Measurements from ENCODE around the gene TMOD1.
"Not testable (repeated sequence)": the region's sequence is repeated elsewhere in the genome, so short reads cannot be mapped to it uniquely, and the experiment has no call there.

Gene TMOD1

GRCh38 chr9:97501177-97501971 lies at the start of gene TMOD1:
TSS of gene TMOD1 (plus strand) at chr9:97501666. CDS start at chr9:97524189, 22,523 bp downstream.
- no peak for DNase-seq (ENCODE audit: low read depth, low spot score)

- not testable (repeated sequence) for DNase-seq (ENCODE audit: low read depth, low spot score)
These were observed 47.9 kb upstream of the TMOD1 start for GRCh38 chr9:97453573-97453972.

- not testable (repeated sequence) for DNase-seq (ENCODE audit: low read depth, low spot score)
These were observed 44.6 kb upstream of the TMOD1 start for GRCh38 chr9:97456841-97457240.

GRCh38 chr9:97459326-97459725 lies 42.1 kb upstream of the TMOD1 start:
- no peak for DNase-seq (ENCODE audit: low read depth, low spot score)

- DNase-seq (ENCODE audit: low read depth, low spot score), result no peak
These were observed 39.3 kb upstream of the TMOD1 start for GRCh38 chr9:97462159-97462558.

GRCh38 chr9:97462914-97463313 lies 38.6 kb upstream of the TMOD1 start:
- no peak for DNase-seq (ENCODE audit: low read depth, low spot score)

GRCh38 chr9:97468658-97469448 lies 32.6 kb upstream of the TMOD1 start:
- peak; percentile 22 for DNase-seq (ENCODE audit: low read depth, low spot score)

GRCh38 chr9:97470076-97470475 lies 31.4 kb upstream of the TMOD1 start:
- DNase-seq (ENCODE audit: low read depth, low spot score), result no peak

- no peak for DNase-seq (ENCODE audit: low read depth, low spot score)
These were observed 27.7 kb upstream of the TMOD1 start for GRCh38 chr9:97473717-97474116.

GRCh38 chr9:97474372-97474925 lies 27.0 kb upstream of the TMOD1 start:
- no peak for DNase-seq (ENCODE audit: low read depth, low spot score)

GRCh38 chr9:97475059-97475458 lies 26.4 kb upstream of the TMOD1 start:
- DNase-seq (ENCODE audit: low read depth, low spot score), result no peak

- no peak for DNase-seq (ENCODE audit: low read depth, low spot score)
These were observed 23.0 kb upstream of the TMOD1 start for GRCh38 chr9:97478301-97478981.

- no peak for DNase-seq (ENCODE audit: low read depth, low spot score)
These were observed 21.8 kb upstream of the TMOD1 start for GRCh38 chr9:97479496-97480159.

- no peak for DNase-seq (ENCODE audit: low read depth, low spot score)
These were observed 21.3 kb upstream of the TMOD1 start for GRCh38 chr9:97480174-97480573.

GRCh38 chr9:97480749-97481148 lies 20.7 kb upstream of the TMOD1 start:
- DNase-seq (ENCODE audit: low read depth, low spot score), result no peak

GRCh38 chr9:97484134-97484533 lies 17.3 kb upstream of the TMOD1 start:
- no peak for DNase-seq (ENCODE audit: low read depth, low spot score)

- no peak for DNase-seq (ENCODE audit: low read depth, low spot score)
These were observed 14.4 kb upstream of the TMOD1 start for GRCh38 chr9:97487107-97487506.

- no peak for DNase-seq (ENCODE audit: low read depth, low spot score)
These were observed 13.6 kb upstream of the TMOD1 start for GRCh38 chr9:97487861-97488260.

GRCh38 chr9:97491216-97491999 lies 10.1 kb upstream of the TMOD1 start:
- no peak for DNase-seq (ENCODE audit: low read depth, low spot score)

- not testable (repeated sequence) for DNase-seq (ENCODE audit: low read depth, low spot score)
These were observed 3.7 kb upstream of the TMOD1 start for GRCh38 chr9:97497558-97498375.
